WI38 (cell line): ENCODE data around the gene SPSB1.

Experiments used
- H3K4me3 ChIP-seq: 2 replicates; pipeline ENCODE4 v1.5.1; 2011; ENCODE audit warnings: low read depth, mild to moderate bottlenecking, control low read depth, low read length
- TF ChIP-seq, protein P1 (sequence below): IDR thresholded peaks from 2 replicates; pipeline ENCODE4 v1.5.1; 2012; ENCODE audit warnings: low read depth, mild to moderate bottlenecking, control low read depth, low read length

The SPSB1 gene

GRCh38 chr1:9360371-9361064 is 67.8 kb downstream of the SPSB1 start:
- TF ChIP-seq, protein P1, sequence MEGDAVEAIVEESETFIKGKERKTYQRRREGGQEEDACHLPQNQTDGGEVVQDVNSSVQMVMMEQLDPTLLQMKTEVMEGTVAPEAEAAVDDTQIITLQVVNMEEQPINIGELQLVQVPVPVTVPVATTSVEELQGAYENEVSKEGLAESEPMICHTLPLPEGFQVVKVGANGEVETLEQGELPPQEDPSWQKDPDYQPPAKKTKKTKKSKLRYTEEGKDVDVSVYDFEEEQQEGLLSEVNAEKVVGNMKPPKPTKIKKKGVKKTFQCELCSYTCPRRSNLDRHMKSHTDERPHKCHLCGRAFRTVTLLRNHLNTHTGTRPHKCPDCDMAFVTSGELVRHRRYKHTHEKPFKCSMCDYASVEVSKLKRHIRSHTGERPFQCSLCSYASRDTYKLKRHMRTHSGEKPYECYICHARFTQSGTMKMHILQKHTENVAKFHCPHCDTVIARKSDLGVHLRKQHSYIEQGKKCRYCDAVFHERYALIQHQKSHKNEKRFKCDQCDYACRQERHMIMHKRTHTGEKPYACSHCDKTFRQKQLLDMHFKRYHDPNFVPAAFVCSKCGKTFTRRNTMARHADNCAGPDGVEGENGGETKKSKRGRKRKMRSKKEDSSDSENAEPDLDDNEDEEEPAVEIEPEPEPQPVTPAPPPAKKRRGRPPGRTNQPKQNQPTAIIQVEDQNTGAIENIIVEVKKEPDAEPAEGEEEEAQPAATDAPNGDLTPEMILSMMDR = no peak

DNA sequence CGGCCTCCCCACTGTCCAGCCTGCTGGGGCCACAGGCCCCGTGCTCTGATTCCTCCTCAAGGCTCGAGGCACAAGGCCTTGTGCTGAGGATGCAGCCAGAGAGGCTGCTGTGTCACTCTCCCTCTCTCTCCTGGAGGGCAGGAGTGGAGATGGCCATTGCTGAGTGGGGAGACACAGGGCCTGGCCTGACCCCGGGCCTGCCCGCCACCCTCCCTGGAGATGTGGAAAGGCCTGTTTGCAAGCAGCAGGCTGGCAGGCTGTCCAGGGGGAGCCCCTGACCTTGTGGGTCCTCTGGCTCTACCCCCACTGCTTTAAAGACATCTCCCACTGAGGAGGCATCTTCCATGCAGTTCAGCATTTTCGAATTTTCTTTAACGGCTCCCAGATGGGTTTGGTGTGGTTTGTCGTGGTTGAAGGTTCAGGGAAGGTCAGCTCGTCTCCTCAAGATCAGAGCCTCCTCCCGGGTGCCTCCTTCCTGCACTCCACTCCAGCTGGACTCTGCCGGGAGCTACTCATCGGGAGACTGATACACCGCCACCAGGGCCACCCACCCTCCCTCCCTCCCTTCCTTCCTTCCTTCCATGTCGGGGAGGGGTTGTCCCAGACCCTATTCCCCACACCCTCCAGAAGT is 69.1 kb downstream of the SPSB1 start:
- TF ChIP-seq, protein P1 = no peak
- no peak overlapping the region for H3K4me3 ChIP-seq

More at GRCh38 chr1:9360371-9361064, 67.8 kb downstream of the SPSB1 start:
- no peak overlapping the region for H3K4me3 ChIP-seq

DNA sequence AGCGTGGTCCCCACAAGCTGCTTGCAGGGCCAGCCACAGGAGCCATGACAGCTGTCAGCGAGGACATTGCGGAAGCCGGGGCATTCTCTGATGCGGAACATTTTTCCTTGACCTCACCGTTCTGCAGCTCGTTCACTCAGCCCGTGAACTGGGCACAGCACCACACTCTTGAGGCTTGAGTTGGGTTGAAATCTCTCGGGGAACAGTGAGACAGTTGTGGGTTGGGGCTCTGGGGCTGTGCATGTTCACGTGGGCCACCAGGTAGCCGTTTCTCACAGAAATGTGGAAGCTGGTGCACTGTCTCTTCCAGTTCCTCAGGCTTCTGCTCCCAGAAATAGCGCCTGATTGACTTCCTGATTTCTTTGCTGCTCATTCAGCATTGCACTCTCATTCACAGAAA is 69.8 kb downstream of the SPSB1 start:
- H3K4me3 ChIP-seq = no peak overlapping the region
- TF ChIP-seq, protein P1 = no peak

DNA sequence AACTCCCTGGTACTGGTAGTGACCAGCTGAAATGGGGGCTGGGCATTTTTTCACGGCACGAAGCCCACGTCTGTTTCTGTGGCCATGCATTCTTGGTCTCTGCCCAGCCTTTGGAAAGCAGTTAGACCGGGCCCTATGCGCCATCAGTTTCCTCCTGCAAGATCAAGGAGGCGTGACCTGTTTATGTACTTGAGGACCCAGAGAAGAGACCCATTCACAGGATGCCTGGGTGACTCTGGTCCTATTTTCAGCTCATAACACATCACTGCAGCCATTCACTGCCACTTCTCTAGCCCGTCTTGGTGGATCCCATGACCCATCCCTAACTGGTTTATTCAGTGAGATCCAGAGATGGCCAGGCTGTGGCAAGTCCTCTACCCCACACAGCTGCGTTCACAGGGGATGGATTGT is 70.4 kb downstream of the SPSB1 start:
- TF ChIP-seq, protein P1 = no peak
- H3K4me3 ChIP-seq = no peak overlapping the region

GRCh38 chr1:9366298-9366697 is 73.6 kb downstream of the SPSB1 start:
- TF ChIP-seq, protein P1 = no peak
- H3K4me3 ChIP-seq = no peak overlapping the region

DNA sequence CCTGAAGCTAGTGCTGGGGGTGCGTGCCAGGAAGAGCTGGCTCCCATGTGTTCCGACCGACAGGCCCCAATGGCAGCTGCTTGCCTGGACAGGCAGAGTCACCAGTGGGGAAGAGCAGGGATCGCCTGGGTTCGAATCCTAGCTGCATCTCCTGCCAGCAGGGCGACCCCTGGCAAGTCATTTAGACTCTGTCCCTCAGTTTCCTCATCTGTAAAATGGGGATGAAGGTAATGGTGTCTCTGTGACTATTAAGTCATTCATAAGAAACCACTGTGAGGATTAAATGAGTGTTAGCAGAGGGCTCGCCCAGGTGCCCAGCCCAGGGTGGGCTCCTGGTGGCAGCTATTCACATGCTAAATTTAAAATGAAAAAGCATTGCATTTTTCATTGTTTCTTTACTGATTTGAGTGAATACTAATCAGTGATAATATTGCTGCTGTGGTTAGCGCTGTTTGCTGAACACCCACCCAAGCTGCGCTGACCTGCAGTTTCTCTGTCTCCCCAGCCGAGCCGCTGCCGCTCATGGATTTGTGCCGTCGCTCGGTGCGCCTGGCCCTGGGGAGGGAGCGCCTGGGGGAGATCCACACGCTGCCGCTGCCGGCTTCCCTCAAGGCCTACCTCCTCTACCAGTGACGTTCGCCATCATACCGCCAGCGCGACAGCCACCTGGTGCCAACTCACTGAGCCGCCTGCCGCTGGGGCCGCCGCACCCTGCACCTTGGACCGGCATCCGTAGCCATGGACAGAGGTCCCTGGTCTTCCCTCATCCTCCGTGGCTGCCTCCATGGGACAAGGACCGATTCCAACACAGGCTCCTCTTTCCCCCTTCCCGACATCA is 74.5 kb downstream of the SPSB1 start:
- H3K4me3 ChIP-seq = no peak overlapping the region
- TF ChIP-seq, protein P1 = no peak

GRCh38 chr1:9367806-9368205 is 75.1 kb downstream of the SPSB1 start:
- TF ChIP-seq, protein P1 = no peak
- H3K4me3 ChIP-seq = no peak overlapping the region
